ENCODE measurements around the gene SHLD1. TPM values are rescaled to one million over a fixed set of nuclear protein-coding genes. Genes with fewer than 3 reads are reported as not detected.
"Not testable (repeated sequence)": the region's sequence is repeated elsewhere in the genome, so short reads cannot be mapped to it uniquely, and the experiment has no call there.

SHLD1 gene
- total RNA-seq, 3 donors from 2014 or later (not counting 1 experiment from before 2014, with no cell fraction given) = 6.6 to 12.2 (median 8.3) TPM

DNA sequence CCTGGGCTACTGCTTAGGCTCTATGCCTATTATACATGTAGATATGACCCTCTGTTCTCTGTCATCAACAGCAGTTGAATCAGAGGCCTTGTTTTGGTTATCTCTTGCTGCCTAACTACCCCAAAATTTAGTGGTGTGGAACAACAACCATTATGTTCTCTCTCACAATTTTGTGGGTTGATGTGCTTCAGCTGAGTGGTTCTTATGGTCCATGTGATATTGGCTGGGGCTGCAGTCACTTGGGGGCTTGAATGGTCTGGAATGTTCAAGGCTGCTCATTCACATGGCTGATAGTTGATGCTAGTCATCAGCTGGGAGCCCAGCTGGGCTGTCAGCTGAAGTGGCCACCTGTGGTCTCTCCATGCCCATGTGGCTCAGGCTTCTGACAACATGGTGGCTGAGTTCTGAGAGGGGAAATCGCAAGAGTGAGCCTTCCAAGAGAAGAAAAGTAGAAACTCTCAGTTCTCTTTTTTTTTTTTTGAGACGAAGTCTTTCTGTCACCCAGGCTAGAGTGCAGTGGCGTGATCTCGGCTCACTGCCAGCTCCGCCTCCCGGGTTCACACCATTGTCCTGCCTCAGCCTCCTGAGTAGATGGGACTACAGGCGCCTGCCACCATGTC lies 47.8 kb downstream of the SHLD1 start:
- DNase-seq (no peak), ATAC-seq (peak in 2 of 3 donors; percentile 18 to 38)
- peak overlapping the region; percentile 68 to 73 for H3K27ac Mint-ChIP-seq
- no peaks in the 10 kb centered on the region for H3K27me3 Mint-ChIP-seq (ENCODE audit: low read depth in 2 of 2)
- H3K4me3 Mint-ChIP-seq = no peak overlapping the region
- TF ChIP-seq, protein P1, sequence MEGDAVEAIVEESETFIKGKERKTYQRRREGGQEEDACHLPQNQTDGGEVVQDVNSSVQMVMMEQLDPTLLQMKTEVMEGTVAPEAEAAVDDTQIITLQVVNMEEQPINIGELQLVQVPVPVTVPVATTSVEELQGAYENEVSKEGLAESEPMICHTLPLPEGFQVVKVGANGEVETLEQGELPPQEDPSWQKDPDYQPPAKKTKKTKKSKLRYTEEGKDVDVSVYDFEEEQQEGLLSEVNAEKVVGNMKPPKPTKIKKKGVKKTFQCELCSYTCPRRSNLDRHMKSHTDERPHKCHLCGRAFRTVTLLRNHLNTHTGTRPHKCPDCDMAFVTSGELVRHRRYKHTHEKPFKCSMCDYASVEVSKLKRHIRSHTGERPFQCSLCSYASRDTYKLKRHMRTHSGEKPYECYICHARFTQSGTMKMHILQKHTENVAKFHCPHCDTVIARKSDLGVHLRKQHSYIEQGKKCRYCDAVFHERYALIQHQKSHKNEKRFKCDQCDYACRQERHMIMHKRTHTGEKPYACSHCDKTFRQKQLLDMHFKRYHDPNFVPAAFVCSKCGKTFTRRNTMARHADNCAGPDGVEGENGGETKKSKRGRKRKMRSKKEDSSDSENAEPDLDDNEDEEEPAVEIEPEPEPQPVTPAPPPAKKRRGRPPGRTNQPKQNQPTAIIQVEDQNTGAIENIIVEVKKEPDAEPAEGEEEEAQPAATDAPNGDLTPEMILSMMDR (IDR thresholded peaks at IDR 0.05) = no peak
- 50% methylated on average over 6 of the region's 7 CpGs for WGBS (ENCODE audit: insufficient coverage)
- peaks cover 9% of the 10 kb centered on the region for H3K4me1 ChIP-seq (ENCODE audit: control insufficient read depth, insufficient read depth, low read length)
- H3K4me1 Mint-ChIP-seq = peaks cover 28% of the 10 kb centered on the region in 2 donors
- H3K27ac ChIP-seq (ENCODE audit: low read length) = peak overlapping the region; percentile 81
- no peak overlapping the region for H3K4me3 ChIP-seq (ENCODE audit: low read length)
- H3K9me3 Mint-ChIP-seq = no peaks in the 10 kb centered on the region
- peaks cover 9% of the 10 kb centered on the region for H3K36me3 Mint-ChIP-seq
- no peaks in the 10 kb centered on the region for H3K27me3 ChIP-seq (ENCODE audit: control insufficient read depth, insufficient read depth, low read length)
- intact Hi-C loops (cut with micrococcal nuclease) = no loop called here
- H3K36me3 ChIP-seq (ENCODE audit: control insufficient read depth, insufficient read depth, low read length) = peaks cover 5% of the 10 kb centered on the region
- H3K9me3 ChIP-seq (ENCODE audit: control insufficient read depth, insufficient read depth, low read length) = no peaks in the 10 kb centered on the region

DNA sequence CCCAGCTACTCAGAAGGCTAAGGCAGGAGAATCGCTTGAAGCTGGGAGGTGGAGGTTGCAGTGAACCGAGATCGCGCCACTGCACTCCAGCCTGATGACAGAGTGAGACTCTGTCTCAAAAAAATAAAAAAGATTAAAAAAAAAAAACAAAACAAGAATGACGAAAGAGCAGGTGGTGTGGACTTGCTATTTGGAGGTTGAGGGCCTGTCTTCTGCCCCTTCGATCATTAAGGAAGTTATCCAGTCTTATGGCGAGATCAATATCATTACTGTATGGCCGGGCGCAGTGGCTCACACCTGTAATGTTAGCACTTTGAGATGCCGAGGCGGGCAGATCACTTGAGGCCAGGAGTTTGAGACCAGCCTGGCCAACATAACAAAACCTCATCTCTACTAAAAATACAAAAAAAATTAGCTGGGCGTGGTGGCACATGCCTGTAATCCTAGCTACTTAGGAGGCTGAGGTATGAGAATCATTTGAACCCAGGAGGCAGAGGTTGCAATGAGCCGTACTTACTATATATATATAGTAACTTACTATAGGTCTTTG lies 53.6 kb downstream of the SHLD1 start:
- H3K27me3 ChIP-seq (ENCODE audit: control insufficient read depth, insufficient read depth, low read length); DNase-seq; H3K4me3 ChIP-seq (ENCODE audit: low read length); ATAC-seq; H3K4me1 ChIP-seq (ENCODE audit: control insufficient read depth, insufficient read depth, low read length); H3K27ac ChIP-seq (ENCODE audit: low read length); H3K36me3 ChIP-seq (ENCODE audit: control insufficient read depth, insufficient read depth, low read length); H3K27me3 Mint-ChIP-seq (ENCODE audit: low read depth in 2 of 2); H3K4me3 Mint-ChIP-seq; H3K9me3 ChIP-seq (ENCODE audit: control insufficient read depth, insufficient read depth, low read length); intact Hi-C loops (cut with micrococcal nuclease); H3K36me3 Mint-ChIP-seq; H3K27ac Mint-ChIP-seq; H3K9me3 Mint-ChIP-seq: not testable (repeated sequence)
- 78% methylated on average over 8 of the region's 13 CpGs for WGBS (ENCODE audit: insufficient coverage)
- peaks cover 10 to 30% of the 10 kb centered on the region in 2 donors for H3K4me1 Mint-ChIP-seq

DNA sequence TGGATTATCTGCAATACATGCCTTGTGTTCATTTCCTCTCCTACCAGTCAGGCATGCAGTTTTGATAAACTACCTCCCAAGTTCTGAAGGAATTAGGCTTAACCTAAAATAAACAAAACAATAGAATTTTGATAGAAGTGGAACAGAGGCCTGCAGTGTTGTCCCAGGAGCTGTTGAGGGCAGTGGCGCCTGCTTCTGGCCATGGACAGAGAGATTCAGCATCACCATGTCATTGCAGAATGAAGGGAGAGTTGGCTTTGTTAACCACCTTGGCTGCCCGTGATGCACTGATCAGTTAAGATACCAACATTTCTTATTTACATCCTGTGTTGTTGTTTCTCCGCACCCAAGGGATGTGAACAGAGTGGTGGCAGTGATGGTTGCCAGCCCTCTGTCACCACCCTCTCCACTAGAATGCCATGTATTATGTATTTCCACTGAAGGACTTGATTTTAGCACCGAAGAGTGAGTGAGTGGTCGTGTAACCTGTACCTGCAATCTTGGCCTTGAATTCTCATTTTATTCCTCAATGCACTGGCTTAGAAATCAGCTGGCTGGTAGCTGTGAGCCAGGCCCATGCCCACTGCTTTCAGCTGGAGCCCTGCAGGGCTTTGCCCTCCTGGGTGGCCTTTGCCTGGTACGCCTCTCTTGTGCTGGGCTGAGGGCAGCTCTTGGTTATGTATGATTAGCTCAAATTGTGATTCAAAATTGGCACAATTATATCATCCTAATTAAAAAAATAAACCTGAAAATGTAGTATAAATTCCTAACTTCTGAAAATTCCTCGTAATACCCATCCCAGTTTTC lies 56.5 kb downstream of the SHLD1 start:
- Mint-ChIP-seq H3K4me3 (no peak overlapping the region), H3K9me3 (no peaks in the 10 kb centered on the region), H3K27ac (peak overlapping the region in 1 of 2 donors; percentile 55), H3K36me3 (no peaks in the 10 kb centered on the region), H3K4me1 (peaks cover 10 to 24% of the 10 kb centered on the region in 2 donors), H3K27me3 (ENCODE audit: low read depth in 2 of 2) (no peaks in the 10 kb centered on the region)
- Histone ChIP-seq H3K4me3 (ENCODE audit: low read length) (no peak overlapping the region), H3K36me3 (ENCODE audit: control insufficient read depth, insufficient read depth, low read length) (no peaks in the 10 kb centered on the region), H3K27me3 (ENCODE audit: control insufficient read depth, insufficient read depth, low read length) (no peaks in the 10 kb centered on the region), H3K9me3 (ENCODE audit: control insufficient read depth, insufficient read depth, low read length) (no peaks in the 10 kb centered on the region), H3K27ac (ENCODE audit: low read length) (no peak overlapping the region), H3K4me1 (ENCODE audit: control insufficient read depth, insufficient read depth, low read length) (peaks cover 4% of the 10 kb centered on the region)
- 96% methylated on average over 7 of the region's 7 CpGs for WGBS (ENCODE audit: insufficient coverage)
- intact Hi-C loops (cut with micrococcal nuclease) = no loop called here
- DNase-seq (no peak), ATAC-seq (peak in 1 of 3 donors; percentile 35)
- TF ChIP-seq, protein P1 (IDR thresholded peaks at IDR 0.05) = no peak

DNA sequence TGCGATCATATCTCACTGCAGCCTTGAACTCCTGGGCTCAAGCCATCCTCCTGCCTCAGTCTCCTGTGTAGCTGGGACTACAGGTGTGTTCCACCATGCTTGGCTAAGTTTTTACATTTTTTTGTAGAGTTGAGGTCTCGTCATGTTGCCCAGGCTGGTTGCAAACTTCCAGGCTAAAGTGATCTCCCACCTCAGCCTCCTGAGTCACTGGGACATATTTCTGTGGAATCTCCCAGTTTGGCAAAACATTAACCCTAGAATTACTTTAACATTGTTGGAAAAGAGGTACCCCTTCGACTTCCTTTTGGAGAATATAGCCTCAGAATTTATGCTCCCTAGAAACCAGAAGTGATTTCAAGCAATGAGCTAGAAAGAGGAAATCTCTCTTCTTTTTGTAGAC lies 57.2 kb downstream of the SHLD1 start:
- Histone ChIP-seq H3K27ac (ENCODE audit: low read length) (no peak overlapping the region), H3K36me3 (ENCODE audit: control insufficient read depth, insufficient read depth, low read length) (no peaks in the 10 kb centered on the region), H3K9me3 (ENCODE audit: control insufficient read depth, insufficient read depth, low read length) (no peaks in the 10 kb centered on the region), H3K27me3 (ENCODE audit: control insufficient read depth, insufficient read depth, low read length) (no peaks in the 10 kb centered on the region), H3K4me1 (ENCODE audit: control insufficient read depth, insufficient read depth, low read length) (peaks cover 4% of the 10 kb centered on the region), H3K4me3 (ENCODE audit: low read length) (no peak overlapping the region)
- TF ChIP-seq, protein P1 (IDR thresholded peaks at IDR 0.05) = no peak
- H3K27ac Mint-ChIP-seq = no peak overlapping the region
- no peak for DNase-seq
- H3K4me3 Mint-ChIP-seq = no peak overlapping the region
- H3K36me3 Mint-ChIP-seq = no peaks in the 10 kb centered on the region
- peaks cover 7 to 21% of the 10 kb centered on the region in 2 donors for H3K4me1 Mint-ChIP-seq
- WGBS (ENCODE audit: insufficient coverage) = 93% methylated on average over 3 of the region's 3 CpGs
- no peaks in the 10 kb centered on the region for H3K27me3 Mint-ChIP-seq (ENCODE audit: low read depth in 2 of 2)
- no peak for ATAC-seq
- intact Hi-C loops (cut with micrococcal nuclease) = no loop called here
- H3K9me3 Mint-ChIP-seq = no peaks in the 10 kb centered on the region

Measured in natural killer cell (primary cell).